Inferior parietal cortex (tissue), 1 donor: ENCODE measurements around the gene FSD1.
A peak's percentile ranks its signal among the peaks of the same experiment; 100 is the strongest.
"Not testable (repeated sequence)": the region's sequence is repeated elsewhere in the genome, so short reads cannot be mapped to it uniquely, and the experiment has no call there.

Experiments
- DNase-seq: peaks from one replicate; pipeline ENCODE4 v3.0.0-alpha.2; 2016; ENCODE audit errors: extremely low spot score

The FSD1 gene

GRCh38 chr19:4284974-4285373, 19.4 kb upstream of the FSD1 start:
- DNase-seq, result no peak

- not testable (repeated sequence) for DNase-seq
These were observed 18.3 kb upstream of the FSD1 start for GRCh38 chr19:4286141-4286540.

- DNase-seq, result no peak
These were observed 16.2 kb upstream of the FSD1 start for GRCh38 chr19:4288091-4288777.

GRCh38 chr19:4291184-4291732, 13.1 kb upstream of the FSD1 start:
- DNase-seq, result no peak

- no peak for DNase-seq
These were observed 11.9 kb upstream of the FSD1 start for GRCh38 chr19:4292515-4292914.

GRCh38 chr19:4294389-4294788, 10.0 kb upstream of the FSD1 start:
- no peak for DNase-seq

- peak; percentile 13 for DNase-seq
These were observed 8.2 kb upstream of the FSD1 start for GRCh38 chr19:4295972-4296771.

GRCh38 chr19:4297901-4298809, 6.2 kb upstream of the FSD1 start:
- no peak for DNase-seq

- DNase-seq, result no peak
These were observed 5.4 kb upstream of the FSD1 start for GRCh38 chr19:4298810-4299550.

- no peak for DNase-seq
These were observed 3.8 kb upstream of the FSD1 start for GRCh38 chr19:4300589-4300988.

- no peak for DNase-seq
These were observed 2.7 kb upstream of the FSD1 start for GRCh38 chr19:4301590-4302242.

- DNase-seq, result no peak
These were observed 2.2 kb upstream of the FSD1 start, which contains the start of gene TMIGD2 for GRCh38 chr19:4302243-4302640. Gene TMIGD2, minus strand, starts transcription at chr19:4302389. Its CDS starts 4 bp downstream, at chr19:4302385.

- no peak for DNase-seq
These were observed 420 bp upstream of the FSD1 start for GRCh38 chr19:4303819-4304537.

GRCh38 chr19:4305257-4305612, 837 bp downstream of the FSD1 start:
- DNase-seq, result no peak

GRCh38 chr19:4305659-4306058, 1.3 kb downstream of the FSD1 start:
- DNase-seq, result no peak

- DNase-seq, result peak; percentile 7
These were observed 6.1 kb downstream of the FSD1 start for GRCh38 chr19:4310247-4311121.

- no peak for DNase-seq
These were observed 9.6 kb downstream of the FSD1 start for GRCh38 chr19:4313847-4314490.

- no peak for DNase-seq
These were observed 12.6 kb downstream of the FSD1 start for GRCh38 chr19:4316956-4317355.
